DOHH2 (cell line): ENCODE data around the gene HIVEP2.

ENCODE experiments used
- H3F3A ChIP-seq: fragments of 200-600 bp; sonication (generic), shearing (Covaris generic); 2 replicates; pipeline ENCODE4 v1.6.0; 2016; ENCODE audit warnings: antibody characterized with exemption, mild to moderate bottlenecking; ENCODE audit not compliant: control insufficient read depth, insufficient read depth
- H3K27ac ChIP-seq: fragments of 200-600 bp; sonication (generic); 2 replicates; pipeline ENCODE4 v1.5.1; 2014; ENCODE audit warnings: low read depth, mild to moderate bottlenecking, low read length, moderate library complexity
- H3K27me3 ChIP-seq: fragments of 200-600 bp; sonication (generic); 2 replicates; pipeline ENCODE4 v1.6.1; 2014; ENCODE audit warnings: mild to moderate bottlenecking, low read length, mixed read lengths; ENCODE audit not compliant: control insufficient read depth
- H3K36me3 ChIP-seq: fragments of 200-600 bp; sonication (generic); 2 replicates; pipeline ENCODE4 v1.6.1; 2014; ENCODE audit warnings: mild to moderate bottlenecking, low read length, moderate library complexity, mixed read lengths; ENCODE audit not compliant: control insufficient read depth
- H3K4me1 ChIP-seq: fragments of 200-600 bp; sonication (generic); 2 replicates; pipeline ENCODE4 v1.6.1; 2014; ENCODE audit warnings: mild to moderate bottlenecking, low read length, mixed read lengths; ENCODE audit not compliant: control insufficient read depth
- H3K4me2 ChIP-seq: fragments of 200-600 bp; sonication (generic); 2 replicates; pipeline ENCODE4 v1.6.0; 2014; ENCODE audit warnings: mild to moderate bottlenecking, low read length, moderate library complexity
- H3K4me3 ChIP-seq: fragments of 200-600 bp; sonication (generic); 2 replicates; pipeline ENCODE4 v1.5.1; 2014; ENCODE audit warnings: mild to moderate bottlenecking, low read length, mixed read lengths
- H3K79me2 ChIP-seq: fragments of 200-600 bp; sonication (generic); 2 replicates; pipeline ENCODE4 v1.6.1; 2014; ENCODE audit warnings: mild to moderate bottlenecking, low read length, mixed read lengths; ENCODE audit not compliant: control insufficient read depth
- H3K9me2 ChIP-seq: fragments of 200-600 bp; sonication (generic); replicated peaks from 2 replicates; pipeline ENCODE4 v1.6.1; 2014; ENCODE audit warnings: mild to moderate bottlenecking, low read length, mixed read lengths; ENCODE audit not compliant: control insufficient read depth
- H3K9me3 ChIP-seq: fragments of 200-600 bp; sonication (generic); 2 replicates; pipeline ENCODE4 v1.6.1; 2014; ENCODE audit warnings: antibody characterized with exemption, low read length, mixed read lengths; ENCODE audit not compliant: control insufficient read depth, insufficient read depth
- H4K20me1 ChIP-seq: fragments of 200-600 bp; sonication (generic); 2 replicates; pipeline ENCODE4 v1.6.0; 2014; ENCODE audit warnings: low read depth, mild to moderate bottlenecking, antibody characterized with exemption, low read length, moderate library complexity; ENCODE audit not compliant: control insufficient read depth, insufficient read depth
- EZH2phosphoT487 ChIP-seq: fragments of 200-600 bp; sonication (generic); IDR thresholded peaks from 2 replicates; pipeline ENCODE4 v1.6.1; 2017; ENCODE audit warnings: borderline replicate concordance, mild to moderate bottlenecking, antibody characterized with exemption, low read length, moderate library complexity, mixed read lengths
- TF ChIP-seq, protein P1 (sequence below): fragments of 200-600 bp; sonication (generic); IDR thresholded peaks from one replicate; pipeline ENCODE4 v1.5.1; 2014; ENCODE audit warnings: antibody characterized with exemption, mild to moderate bottlenecking, low read depth, low read length; ENCODE audit not compliant: poor library complexity, severe bottlenecking

HIVEP2 gene

DNA sequence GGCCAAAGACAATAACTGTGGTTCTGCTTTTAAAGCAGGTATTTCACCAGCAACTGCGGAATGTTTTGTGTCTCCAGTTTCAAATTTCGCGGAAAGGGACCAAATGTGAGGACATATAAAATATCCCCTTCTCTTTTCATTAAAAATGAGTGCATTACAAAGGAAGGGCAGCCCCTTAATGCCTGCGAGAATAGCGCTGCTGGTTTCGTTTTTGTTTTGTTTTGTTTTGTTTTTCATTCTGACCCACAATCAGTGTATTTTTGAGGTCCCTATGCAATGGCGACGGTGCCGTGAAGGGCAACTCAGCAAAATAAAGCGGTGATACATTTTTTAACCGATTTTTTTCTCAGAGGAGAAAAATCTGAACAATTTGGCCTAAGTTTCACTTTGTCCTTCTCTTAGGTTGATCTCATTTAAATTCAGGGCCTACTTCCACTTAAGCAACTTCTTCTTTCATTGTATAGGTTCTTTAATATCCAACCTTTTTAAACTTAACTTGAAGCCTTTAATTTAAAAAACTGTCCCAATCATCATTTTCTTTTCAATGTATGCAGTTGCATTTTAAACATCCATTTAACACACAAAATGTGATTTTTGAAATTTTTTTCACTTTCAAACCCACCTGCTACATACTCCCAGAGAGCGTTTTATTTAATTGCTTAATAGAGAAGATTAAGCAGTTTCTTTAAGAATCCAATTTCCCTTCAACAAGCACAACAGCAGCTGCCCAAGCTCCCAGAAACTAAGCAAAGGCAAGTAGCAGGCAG is 2.9 kb upstream of the HIVEP2 start:
- TF ChIP-seq EZH2phosphoT487: no peak
- Histone ChIP-seq H3K9me2 (no peaks in the 10 kb centered on the region), H3K4me3 (peak overlapping the region; percentile 94), H3K79me2 (peaks cover 16% of the 10 kb centered on the region), H3K4me2 (peak overlapping the region; percentile 82), H3K27me3 (no peaks in the 10 kb centered on the region), H3K4me1 (peaks cover 43% of the 10 kb centered on the region), H3F3A (peaks cover 29% of the 10 kb centered on the region), H3K27ac (peak overlapping the region; percentile 80), H3K9me3 (no peaks in the 10 kb centered on the region), H4K20me1 (no peaks in the 10 kb centered on the region), H3K36me3 (peaks cover 3% of the 10 kb centered on the region)

DNA sequence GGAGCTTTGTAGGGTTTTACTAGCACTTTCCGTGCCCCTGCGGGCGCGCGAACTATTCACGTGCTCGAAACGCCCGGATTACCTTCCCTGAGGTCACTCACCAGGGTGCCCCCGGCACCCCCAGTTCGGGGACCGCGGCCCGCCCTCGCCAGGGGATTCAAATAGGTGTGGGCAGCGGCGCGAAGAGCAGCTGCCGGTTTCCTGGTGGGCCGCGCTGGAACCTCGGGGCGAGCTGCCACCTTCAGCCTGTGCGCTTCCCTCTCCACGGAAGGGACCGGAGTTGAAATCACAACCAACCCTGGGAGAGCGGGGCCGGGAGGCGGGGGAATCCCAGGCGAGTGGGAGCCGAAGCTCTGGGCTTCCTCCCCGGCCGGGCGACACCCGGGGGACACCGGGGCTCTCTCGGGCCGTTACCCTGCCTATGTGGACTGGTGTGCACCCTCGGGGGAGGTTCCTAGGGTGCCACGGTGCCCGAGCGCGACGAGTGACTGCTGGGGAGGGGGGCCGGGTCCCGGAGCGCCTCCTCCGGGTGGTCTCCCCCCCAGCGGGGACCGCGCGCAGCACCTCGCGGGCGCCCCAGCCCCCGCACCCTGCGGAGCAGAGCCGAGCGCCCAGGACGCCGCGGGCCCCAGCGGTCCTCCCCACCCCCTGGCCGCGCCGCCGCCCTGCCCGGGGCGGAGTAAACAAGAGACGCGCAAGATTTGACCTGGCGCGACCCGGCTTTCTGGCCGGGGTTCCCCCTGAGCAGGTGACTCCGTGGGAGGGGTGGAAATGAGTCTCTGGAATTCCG is 2.1 kb upstream of the HIVEP2 start:
- Histone ChIP-seq H3K27me3 (no peaks in the 10 kb centered on the region), H3K4me2 (peak overlapping the region; percentile 82), H3K4me3 (peak overlapping the region; percentile 94), H3F3A (peaks cover 29% of the 10 kb centered on the region), H3K27ac (peak overlapping the region; percentile 80), H3K36me3 (peaks cover 3% of the 10 kb centered on the region), H4K20me1 (no peaks in the 10 kb centered on the region), H3K9me3 (no peaks in the 10 kb centered on the region), H3K4me1 (peaks cover 43% of the 10 kb centered on the region), H3K9me2 (no peaks in the 10 kb centered on the region), H3K79me2 (peaks cover 24% of the 10 kb centered on the region)
- TF ChIP-seq, protein P1, sequence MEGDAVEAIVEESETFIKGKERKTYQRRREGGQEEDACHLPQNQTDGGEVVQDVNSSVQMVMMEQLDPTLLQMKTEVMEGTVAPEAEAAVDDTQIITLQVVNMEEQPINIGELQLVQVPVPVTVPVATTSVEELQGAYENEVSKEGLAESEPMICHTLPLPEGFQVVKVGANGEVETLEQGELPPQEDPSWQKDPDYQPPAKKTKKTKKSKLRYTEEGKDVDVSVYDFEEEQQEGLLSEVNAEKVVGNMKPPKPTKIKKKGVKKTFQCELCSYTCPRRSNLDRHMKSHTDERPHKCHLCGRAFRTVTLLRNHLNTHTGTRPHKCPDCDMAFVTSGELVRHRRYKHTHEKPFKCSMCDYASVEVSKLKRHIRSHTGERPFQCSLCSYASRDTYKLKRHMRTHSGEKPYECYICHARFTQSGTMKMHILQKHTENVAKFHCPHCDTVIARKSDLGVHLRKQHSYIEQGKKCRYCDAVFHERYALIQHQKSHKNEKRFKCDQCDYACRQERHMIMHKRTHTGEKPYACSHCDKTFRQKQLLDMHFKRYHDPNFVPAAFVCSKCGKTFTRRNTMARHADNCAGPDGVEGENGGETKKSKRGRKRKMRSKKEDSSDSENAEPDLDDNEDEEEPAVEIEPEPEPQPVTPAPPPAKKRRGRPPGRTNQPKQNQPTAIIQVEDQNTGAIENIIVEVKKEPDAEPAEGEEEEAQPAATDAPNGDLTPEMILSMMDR: no peak
- TF ChIP-seq EZH2phosphoT487: no peak

DNA sequence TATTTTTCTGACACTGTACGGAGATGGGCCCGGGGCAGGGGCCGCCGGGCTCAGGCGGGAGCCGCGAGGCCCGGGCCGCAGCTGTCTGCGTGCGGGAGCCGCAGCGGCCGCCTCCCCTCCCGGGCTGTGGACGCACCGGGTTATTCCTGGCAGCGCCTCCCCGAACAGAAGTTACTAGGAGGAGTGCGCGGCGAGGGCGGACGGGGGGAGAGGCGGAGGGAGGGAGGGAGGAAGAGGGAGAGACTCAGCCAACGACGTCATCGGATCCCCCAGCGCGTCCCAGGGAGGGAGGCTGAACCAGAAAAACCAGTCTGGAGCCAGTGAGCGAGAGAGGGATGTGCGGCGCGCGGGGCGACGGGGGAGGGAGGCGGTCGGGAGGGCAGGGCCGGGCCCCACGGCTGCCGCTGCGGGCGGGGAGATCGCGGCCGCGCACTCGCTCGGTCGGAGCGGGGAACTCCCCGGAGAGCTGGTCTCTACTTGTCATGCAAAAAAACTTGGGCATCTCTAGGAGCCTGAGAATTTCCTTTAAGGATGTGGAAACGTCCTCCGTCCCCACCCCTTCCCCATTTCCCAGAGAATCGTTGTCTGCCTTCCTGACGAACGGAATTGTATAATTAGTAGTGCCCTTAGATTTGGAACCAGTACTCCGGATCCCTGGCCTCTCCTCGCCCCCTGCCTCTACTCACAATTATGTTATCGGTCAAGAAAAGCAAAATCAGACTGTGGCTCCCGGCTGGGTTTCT is 1.4 kb upstream of the HIVEP2 start:
- peak overlapping the region; percentile 82 for H3K4me2 ChIP-seq
- H3K4me3 ChIP-seq: peak overlapping the region; percentile 94
- H4K20me1 ChIP-seq: no peaks in the 10 kb centered on the region
- H3K9me2 ChIP-seq: no peaks in the 10 kb centered on the region
- TF ChIP-seq EZH2phosphoT487: no peak
- TF ChIP-seq, protein P1: no peak
- H3K9me3 ChIP-seq: no peaks in the 10 kb centered on the region
- H3K4me1 ChIP-seq: peaks cover 47% of the 10 kb centered on the region
- H3F3A ChIP-seq: peaks cover 29% of the 10 kb centered on the region
- peak overlapping the region; percentile 80 for H3K27ac ChIP-seq
- H3K27me3 ChIP-seq: no peaks in the 10 kb centered on the region
- peaks cover 31% of the 10 kb centered on the region for H3K79me2 ChIP-seq
- peaks cover 3% of the 10 kb centered on the region for H3K36me3 ChIP-seq
